Liver (tissue), 9 donors: ENCODE results near the gene AMPH. TPM values are rescaled to one million over a fixed set of nuclear protein-coding genes. Genes with fewer than 3 reads are reported as not detected.

ENCODE experiments used
- DNase-seq: peaks from one replicate; pipeline ENCODE4 v3.0.0-alpha.2; 2017; ENCODE audit warnings: low spot score
- H3K27ac ChIP-seq, 2 donors: one replicate each; pipeline ENCODE4 v1.7.0; 2013; ENCODE audit warnings: inconsistent platforms in 2 of 2, low read length in 2 of 2, control low read depth in 1 of 2, low read depth in 1 of 2, mild to moderate bottlenecking in 1 of 2
- H3K27me3 ChIP-seq, 4 donors: one replicate each; pipeline versions ENCODE4 v1.6.1 to v1.7.0; 2013; ENCODE audit warnings: low read length in 3 of 4, inconsistent platforms in 1 of 4, mild to moderate bottlenecking in 1 of 4, moderate library complexity in 1 of 4; ENCODE audit not compliant: control insufficient read depth in 4 of 4, insufficient read depth in 4 of 4
- H3K36me3 ChIP-seq, 4 donors: one replicate each; pipeline versions ENCODE4 v1.6.1 to v1.7.0; 2013; ENCODE audit warnings: low read length in 3 of 4, mild to moderate bottlenecking in 3 of 4, low read depth in 1 of 4, moderate library complexity in 1 of 4; ENCODE audit not compliant: control insufficient read depth in 4 of 4, insufficient read depth in 3 of 4
- H3K4me1 ChIP-seq, 4 donors: one replicate each; pipeline versions ENCODE4 v1.6.1 to v1.7.0; 2013; ENCODE audit warnings: low read length in 3 of 4, mild to moderate bottlenecking in 3 of 4, moderate library complexity in 1 of 4; ENCODE audit not compliant: control insufficient read depth in 4 of 4, insufficient read depth in 4 of 4
- H3K4me3 ChIP-seq, 3 donors: one replicate each; pipeline versions ENCODE4 v1.6.1 to v1.7.0; 2013; ENCODE audit warnings: low read length in 3 of 3, control low read depth in 1 of 3, low read depth in 1 of 3, mild to moderate bottlenecking in 1 of 3
- H3K9ac ChIP-seq, 2 donors: one replicate each; pipeline ENCODE4 v1.7.0; 2013; ENCODE audit warnings: low read length in 2 of 2, mild to moderate bottlenecking in 2 of 2, moderate library complexity in 2 of 2, control low read depth in 1 of 2, low read depth in 1 of 2
- H3K9me3 ChIP-seq, 4 donors: one replicate each; pipeline versions ENCODE4 v1.6.1 to v1.7.0; 2013; ENCODE audit warnings: low read length in 3 of 4; ENCODE audit not compliant: control insufficient read depth in 4 of 4
- EGR1 ChIP-seq, 2 donors: IDR thresholded peaks; 2 replicates each; pipeline ENCODE4 v1.6.1; 2016 to 2018; ENCODE audit warnings: antibody characterized with exemption in 2 of 2, low read depth in 2 of 2
- FOXA1 ChIP-seq: IDR thresholded peaks from 2 replicates; pipeline ENCODE4 v1.6.1; 2016; ENCODE audit warnings: antibody characterized with exemption
- FOXA2 ChIP-seq: IDR thresholded peaks from 2 replicates; pipeline ENCODE4 v1.6.1; 2016; ENCODE audit warnings: antibody characterized with exemption
- GABPA ChIP-seq, 2 donors: IDR thresholded peaks in 1 of 2; conservative IDR thresholded peaks in 1 of 2; 2 replicates each; pipeline ENCODE4 v1.6.1; 2016; ENCODE audit warnings: antibody characterized with exemption in 2 of 2, mild to moderate bottlenecking in 1 of 2, moderate library complexity in 1 of 2
- HNF4A ChIP-seq, 2 donors: conservative IDR thresholded peaks; 2 replicates each; pipeline ENCODE4 v1.6.1; 2016; ENCODE audit warnings: antibody characterized with exemption in 2 of 2, mild to moderate bottlenecking in 2 of 2
- HNF4G ChIP-seq: IDR thresholded peaks from 2 replicates; pipeline ENCODE4 v1.6.1; 2016; ENCODE audit warnings: antibody characterized with exemption
- JUND ChIP-seq, 2 donors: IDR thresholded peaks; 2 replicates each; pipeline ENCODE4 v1.6.1; 2016; ENCODE audit warnings: antibody characterized with exemption in 2 of 2
- NR2F2 ChIP-seq: IDR thresholded peaks from 2 replicates; pipeline ENCODE4 v1.6.1; 2016; ENCODE audit warnings: antibody characterized with exemption
- RAD21 ChIP-seq, 2 donors: IDR thresholded peaks; 2 replicates each; pipeline ENCODE4 v1.6.1; 2016; ENCODE audit warnings: antibody characterized with exemption in 2 of 2, mild to moderate bottlenecking in 2 of 2
- RXRA ChIP-seq, 2 donors: IDR thresholded peaks; 2 replicates each; pipeline ENCODE4 v1.6.1; 2017 to 2018; ENCODE audit warnings: antibody characterized with exemption in 2 of 2, mild to moderate bottlenecking in 1 of 2
- SP1 ChIP-seq: IDR thresholded peaks from 2 replicates; pipeline ENCODE4 v1.6.1; 2018; ENCODE audit warnings: antibody characterized with exemption, mild to moderate bottlenecking
- TAF1 ChIP-seq: conservative IDR thresholded peaks from 2 replicates; pipeline ENCODE4 v1.6.1; 2016; ENCODE audit warnings: antibody characterized with exemption, mild to moderate bottlenecking
- YY1 ChIP-seq: IDR thresholded peaks from 2 replicates; pipeline ENCODE4 v1.6.1; 2016; ENCODE audit warnings: antibody characterized with exemption, mild to moderate bottlenecking
- WGBS: extraction: QIAGEN DNeasy Blood & Tissue Kit; methylation state at CpG from one replicate; pipeline ENCODE4 v1.1.7; 2013; 5-methylcytosine and 5-hydroxymethylcytosine counted together
- polyA plus RNA-seq, 2 donors: library from polyadenylated mRNA; stranded (reverse) in 1 of 2; unstranded in 1 of 2; fragments of 200-250 nt in 1 of 2; fragments of >200 nt in 1 of 2; fragmentation: Nextera tagmentation in 1 of 2; extraction: Ambion mirVana in 1 of 2; gene quantifications; one replicate each; pipeline versions ENCODE4 v1.2.1 to v1.2.3, GENCODE V29; 2013 to 2015
- total RNA-seq, 2 donors: library from RNA; depleted of rRNA; stranded (reverse); fragments of >200 nt; gene quantifications; one replicate each; pipeline ENCODE4 v1.2.3, GENCODE V29; 2014
- TF ChIP-seq, protein P1 (sequence below): IDR thresholded peaks from 2 replicates; pipeline ENCODE4 v1.6.1; 2016; ENCODE audit warnings: antibody characterized with exemption
- TF ChIP-seq, protein P2 (sequence below): IDR thresholded peaks from 2 replicates; pipeline ENCODE4 v1.6.1; 2016; ENCODE audit warnings: antibody characterized with exemption, mild to moderate bottlenecking
- TF ChIP-seq, protein P3 (sequence below): IDR thresholded peaks from 2 replicates; pipeline ENCODE4 v1.6.1; 2016; ENCODE audit warnings: antibody characterized with exemption
- TF ChIP-seq, protein P4 (sequence below): IDR thresholded peaks from 2 replicates; pipeline ENCODE4 v1.6.1; 2016; ENCODE audit warnings: antibody characterized with exemption
- TF ChIP-seq, protein P5 (sequence below): fragments of 150-350 bp; IDR thresholded peaks from 2 replicates; pipeline ENCODE4 v1.5.1; 2017; ENCODE audit warnings: improper control_type of control experiment, low read depth, low read length; ENCODE audit not compliant: missing input control
- donor health status: healthy.
- donor health status: healthy.
- donor health status: healthy.
- donor health status: healthy.
- donor health status: healthy.

AMPH gene
- total and polyA plus RNA-seq, 4 donors: 0.13 to 0.25 (median 0.20) TPM

DNA sequence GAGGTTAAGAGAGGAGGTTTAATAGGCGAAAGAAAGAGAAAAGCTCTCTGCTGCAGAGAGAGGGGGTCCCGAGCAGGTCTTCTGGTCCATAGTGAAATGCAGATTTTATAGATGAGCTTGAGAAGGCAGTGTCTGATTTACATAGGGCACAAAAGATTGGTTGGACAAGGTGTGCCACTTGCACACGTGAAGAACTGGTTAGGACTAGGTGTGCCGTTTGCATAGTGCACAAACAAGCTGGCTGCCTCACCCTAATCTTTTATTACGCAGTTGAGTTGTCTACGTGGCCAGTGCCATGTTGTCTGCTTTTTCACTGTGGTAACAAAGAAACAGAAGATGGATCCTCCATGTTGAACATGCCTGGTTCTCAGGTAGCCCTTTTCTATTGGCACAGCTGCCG lies 82.6 kb downstream of the AMPH start:
- Histone ChIP-seq H3K9ac (no peak overlapping the region), H3K4me1 (no peaks in the 10 kb centered on the region), H3K9me3 (no peaks in the 10 kb centered on the region), H3K4me3 (no peak overlapping the region), H3K27me3 (no peaks in the 10 kb centered on the region), H3K36me3 (no peaks in the 10 kb centered on the region), H3K27ac (no peak overlapping the region)
- 77% methylated on average over 7 of the region's 7 CpGs for WGBS
- no peak for DNase-seq
- TF ChIP-seq FOXA2 (no peak), FOXA1 (no peak), HNF4A (conservative IDR thresholded peaks at IDR 0.05) (no peak), TAF1 (no peak), SP1 (no peak), RAD21 (IDR thresholded peaks at IDR 0.05) (no peak), NR2F2 (no peak), YY1 (no peak), GABPA (IDR thresholded peaks at IDR 0.05 in 1 of 2, conservative IDR thresholded peaks at IDR 0.05 in 1 of 2) (no peak), HNF4G (no peak), JUND (IDR thresholded peaks at IDR 0.05) (no peak), RXRA (IDR thresholded peaks at IDR 0.05) (no peak), EGR1 (IDR thresholded peaks at IDR 0.05; ENCODE audit: low read depth in 2 of 2) (no peak)
- TF ChIP-seq, protein P1, sequence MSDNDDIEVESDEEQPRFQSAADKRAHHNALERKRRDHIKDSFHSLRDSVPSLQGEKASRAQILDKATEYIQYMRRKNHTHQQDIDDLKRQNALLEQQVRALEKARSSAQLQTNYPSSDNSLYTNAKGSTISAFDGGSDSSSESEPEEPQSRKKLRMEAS: no peak
- TF ChIP-seq, protein P2, sequence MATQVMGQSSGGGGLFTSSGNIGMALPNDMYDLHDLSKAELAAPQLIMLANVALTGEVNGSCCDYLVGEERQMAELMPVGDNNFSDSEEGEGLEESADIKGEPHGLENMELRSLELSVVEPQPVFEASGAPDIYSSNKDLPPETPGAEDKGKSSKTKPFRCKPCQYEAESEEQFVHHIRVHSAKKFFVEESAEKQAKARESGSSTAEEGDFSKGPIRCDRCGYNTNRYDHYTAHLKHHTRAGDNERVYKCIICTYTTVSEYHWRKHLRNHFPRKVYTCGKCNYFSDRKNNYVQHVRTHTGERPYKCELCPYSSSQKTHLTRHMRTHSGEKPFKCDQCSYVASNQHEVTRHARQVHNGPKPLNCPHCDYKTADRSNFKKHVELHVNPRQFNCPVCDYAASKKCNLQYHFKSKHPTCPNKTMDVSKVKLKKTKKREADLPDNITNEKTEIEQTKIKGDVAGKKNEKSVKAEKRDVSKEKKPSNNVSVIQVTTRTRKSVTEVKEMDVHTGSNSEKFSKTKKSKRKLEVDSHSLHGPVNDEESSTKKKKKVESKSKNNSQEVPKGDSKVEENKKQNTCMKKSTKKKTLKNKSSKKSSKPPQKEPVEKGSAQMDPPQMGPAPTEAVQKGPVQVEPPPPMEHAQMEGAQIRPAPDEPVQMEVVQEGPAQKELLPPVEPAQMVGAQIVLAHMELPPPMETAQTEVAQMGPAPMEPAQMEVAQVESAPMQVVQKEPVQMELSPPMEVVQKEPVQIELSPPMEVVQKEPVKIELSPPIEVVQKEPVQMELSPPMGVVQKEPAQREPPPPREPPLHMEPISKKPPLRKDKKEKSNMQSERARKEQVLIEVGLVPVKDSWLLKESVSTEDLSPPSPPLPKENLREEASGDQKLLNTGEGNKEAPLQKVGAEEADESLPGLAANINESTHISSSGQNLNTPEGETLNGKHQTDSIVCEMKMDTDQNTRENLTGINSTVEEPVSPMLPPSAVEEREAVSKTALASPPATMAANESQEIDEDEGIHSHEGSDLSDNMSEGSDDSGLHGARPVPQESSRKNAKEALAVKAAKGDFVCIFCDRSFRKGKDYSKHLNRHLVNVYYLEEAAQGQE: no peak
- TF ChIP-seq, protein P3, sequence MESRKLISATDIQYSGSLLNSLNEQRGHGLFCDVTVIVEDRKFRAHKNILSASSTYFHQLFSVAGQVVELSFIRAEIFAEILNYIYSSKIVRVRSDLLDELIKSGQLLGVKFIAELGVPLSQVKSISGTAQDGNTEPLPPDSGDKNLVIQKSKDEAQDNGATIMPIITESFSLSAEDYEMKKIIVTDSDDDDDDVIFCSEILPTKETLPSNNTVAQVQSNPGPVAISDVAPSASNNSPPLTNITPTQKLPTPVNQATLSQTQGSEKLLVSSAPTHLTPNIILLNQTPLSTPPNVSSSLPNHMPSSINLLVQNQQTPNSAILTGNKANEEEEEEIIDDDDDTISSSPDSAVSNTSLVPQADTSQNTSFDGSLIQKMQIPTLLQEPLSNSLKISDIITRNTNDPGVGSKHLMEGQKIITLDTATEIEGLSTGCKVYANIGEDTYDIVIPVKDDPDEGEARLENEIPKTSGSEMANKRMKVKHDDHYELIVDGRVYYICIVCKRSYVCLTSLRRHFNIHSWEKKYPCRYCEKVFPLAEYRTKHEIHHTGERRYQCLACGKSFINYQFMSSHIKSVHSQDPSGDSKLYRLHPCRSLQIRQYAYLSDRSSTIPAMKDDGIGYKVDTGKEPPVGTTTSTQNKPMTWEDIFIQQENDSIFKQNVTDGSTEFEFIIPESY: no peak
- TF ChIP-seq, protein P4, sequence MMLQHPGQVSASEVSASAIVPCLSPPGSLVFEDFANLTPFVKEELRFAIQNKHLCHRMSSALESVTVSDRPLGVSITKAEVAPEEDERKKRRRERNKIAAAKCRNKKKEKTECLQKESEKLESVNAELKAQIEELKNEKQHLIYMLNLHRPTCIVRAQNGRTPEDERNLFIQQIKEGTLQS: no peak
- TF ChIP-seq, protein P5, sequence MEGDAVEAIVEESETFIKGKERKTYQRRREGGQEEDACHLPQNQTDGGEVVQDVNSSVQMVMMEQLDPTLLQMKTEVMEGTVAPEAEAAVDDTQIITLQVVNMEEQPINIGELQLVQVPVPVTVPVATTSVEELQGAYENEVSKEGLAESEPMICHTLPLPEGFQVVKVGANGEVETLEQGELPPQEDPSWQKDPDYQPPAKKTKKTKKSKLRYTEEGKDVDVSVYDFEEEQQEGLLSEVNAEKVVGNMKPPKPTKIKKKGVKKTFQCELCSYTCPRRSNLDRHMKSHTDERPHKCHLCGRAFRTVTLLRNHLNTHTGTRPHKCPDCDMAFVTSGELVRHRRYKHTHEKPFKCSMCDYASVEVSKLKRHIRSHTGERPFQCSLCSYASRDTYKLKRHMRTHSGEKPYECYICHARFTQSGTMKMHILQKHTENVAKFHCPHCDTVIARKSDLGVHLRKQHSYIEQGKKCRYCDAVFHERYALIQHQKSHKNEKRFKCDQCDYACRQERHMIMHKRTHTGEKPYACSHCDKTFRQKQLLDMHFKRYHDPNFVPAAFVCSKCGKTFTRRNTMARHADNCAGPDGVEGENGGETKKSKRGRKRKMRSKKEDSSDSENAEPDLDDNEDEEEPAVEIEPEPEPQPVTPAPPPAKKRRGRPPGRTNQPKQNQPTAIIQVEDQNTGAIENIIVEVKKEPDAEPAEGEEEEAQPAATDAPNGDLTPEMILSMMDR: no peak
